Urinary bladder (tissue), 4 donors: ENCODE data around the gene ARHGAP22. TPM values are rescaled to one million over a fixed set of nuclear protein-coding genes. Genes with fewer than 3 reads are reported as not detected.
"Not testable (repeated sequence)": the region's sequence is repeated elsewhere in the genome, so short reads cannot be mapped to it uniquely, and the experiment has no call there.

Experiments
- DNase-seq: peaks from one replicate; pipeline ENCODE4 v3.0.0-alpha.2; 2015; ENCODE audit errors: extremely low spot score
- H3K27ac ChIP-seq: one replicate; pipeline ENCODE4 v1.5.1; 2013; ENCODE audit warnings: low read depth, mild to moderate bottlenecking, moderate library complexity
- H3K36me3 ChIP-seq: one replicate; pipeline ENCODE4 v1.6.1; 2013; ENCODE audit warnings: mild to moderate bottlenecking, moderate library complexity; ENCODE audit not compliant: insufficient read depth
- H3K4me1 ChIP-seq: one replicate; pipeline ENCODE4 v1.6.1; 2013; ENCODE audit warnings: mild to moderate bottlenecking, moderate library complexity; ENCODE audit not compliant: insufficient read depth
- H3K4me3 ChIP-seq: one replicate; pipeline ENCODE4 v1.5.1; 2013; ENCODE audit warnings: low read depth, low read length
- WGBS: extraction: QIAGEN DNeasy Blood & Tissue Kit; methylation state at CpG from one replicate; pipeline ENCODE4 v1.1.7; 2013; 5-methylcytosine and 5-hydroxymethylcytosine counted together
- polyA plus RNA-seq: library from polyadenylated mRNA; stranded (reverse); fragments of 200-250 nt; gene quantifications from one replicate; pipeline ENCODE4 v1.2.3, GENCODE V29; 2013
- total RNA-seq: library from RNA; depleted of rRNA; stranded (reverse); fragments of >200 nt; gene quantifications from one replicate; pipeline ENCODE4 v1.2.3, GENCODE V29; 2014
- donor health status: healthy with polysubstance abuse.
- donor health status: healthy.

ARHGAP22 gene, protein sequence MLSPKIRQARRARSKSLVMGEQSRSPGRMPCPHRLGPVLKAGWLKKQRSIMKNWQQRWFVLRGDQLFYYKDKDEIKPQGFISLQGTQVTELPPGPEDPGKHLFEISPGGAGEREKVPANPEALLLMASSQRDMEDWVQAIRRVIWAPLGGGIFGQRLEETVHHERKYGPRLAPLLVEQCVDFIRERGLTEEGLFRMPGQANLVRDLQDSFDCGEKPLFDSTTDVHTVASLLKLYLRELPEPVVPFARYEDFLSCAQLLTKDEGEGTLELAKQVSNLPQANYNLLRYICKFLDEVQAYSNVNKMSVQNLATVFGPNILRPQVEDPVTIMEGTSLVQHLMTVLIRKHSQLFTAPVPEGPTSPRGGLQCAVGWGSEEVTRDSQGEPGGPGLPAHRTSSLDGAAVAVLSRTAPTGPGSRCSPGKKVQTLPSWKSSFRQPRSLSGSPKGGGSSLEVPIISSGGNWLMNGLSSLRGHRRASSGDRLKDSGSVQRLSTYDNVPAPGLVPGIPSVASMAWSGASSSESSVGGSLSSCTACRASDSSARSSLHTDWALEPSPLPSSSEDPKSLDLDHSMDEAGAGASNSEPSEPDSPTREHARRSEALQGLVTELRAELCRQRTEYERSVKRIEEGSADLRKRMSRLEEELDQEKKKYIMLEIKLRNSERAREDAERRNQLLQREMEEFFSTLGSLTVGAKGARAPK
- total RNA-seq (6.0 TPM), polyA plus RNA-seq (2.3 TPM)

DNA sequence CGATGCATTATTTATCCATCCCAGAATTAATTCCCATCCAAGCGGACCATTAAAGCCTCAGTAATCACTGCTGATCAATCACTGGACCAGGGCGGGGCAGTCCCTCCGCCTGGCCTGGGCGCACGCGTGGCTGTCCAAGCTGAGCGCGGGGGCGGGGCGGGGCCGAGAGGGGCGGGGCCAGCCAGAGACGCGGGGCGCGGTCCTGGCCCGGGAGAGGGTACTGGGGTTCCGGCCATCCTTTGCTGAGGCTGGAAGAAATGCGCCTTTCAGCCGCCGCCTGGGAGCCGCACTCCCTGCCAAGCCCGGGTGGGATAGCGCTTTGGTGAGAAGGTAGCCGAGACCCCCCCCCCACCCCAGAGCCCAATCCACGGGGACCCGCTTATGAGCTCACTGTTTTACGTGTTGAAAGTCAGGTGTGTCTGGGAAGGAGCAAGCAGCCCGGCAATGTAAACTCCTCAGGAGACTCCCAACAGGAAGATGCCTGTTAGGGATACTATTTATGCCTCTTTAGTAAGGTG is at the start of gene ARHGAP22:
ARHGAP22 (minus strand) TSS at position 83 of the 518 bp plus-strand sequence. CDS start 277 bp downstream, outside the sequence.
- Histone ChIP-seq H3K36me3 (no peaks in the 10 kb centered on the region), H3K4me1 (peaks cover 5% of the 10 kb centered on the region), H3K4me3 (peak within 1 kb of the TSS; percentile 31), H3K27ac (no peak within 1 kb of the TSS)
- 1% methylated on average over 30 of the region's 30 CpGs for WGBS
- DNase-seq: no peak

DNA sequence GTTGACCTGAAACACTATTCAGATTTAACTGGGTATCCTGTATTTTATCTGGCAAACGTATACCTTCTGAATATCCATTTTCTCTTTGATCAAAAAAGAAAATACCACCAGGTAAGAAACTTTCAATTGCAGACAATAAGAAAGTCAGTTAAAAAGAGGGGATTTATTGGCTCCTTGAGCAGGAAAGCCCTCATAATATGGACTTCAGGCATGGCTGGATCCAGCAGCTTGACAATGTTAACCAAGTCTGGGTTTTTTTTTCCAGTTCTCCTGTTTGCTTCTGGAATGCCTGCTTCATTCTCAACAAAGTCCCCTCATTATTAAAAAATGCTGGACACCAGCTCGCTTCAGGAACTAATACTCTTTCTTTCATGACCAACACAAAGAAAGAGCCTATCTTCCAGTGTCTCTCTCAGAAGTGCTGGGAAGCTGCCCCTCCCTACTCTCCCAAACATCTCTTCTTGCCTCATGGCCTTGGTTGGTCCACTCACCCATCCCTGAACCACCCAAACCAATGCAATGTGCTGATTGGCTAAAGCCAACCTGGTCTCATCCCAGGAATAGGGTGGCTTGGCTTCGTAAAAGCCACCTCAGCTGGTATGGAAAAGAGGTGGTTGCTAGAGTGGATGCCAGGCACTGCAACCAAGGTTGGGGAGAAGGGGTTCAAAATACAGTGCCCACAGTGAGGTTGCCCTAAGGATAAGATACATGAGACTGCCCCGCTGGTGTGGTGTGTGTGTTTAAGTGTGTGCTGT is 49.2 kb upstream of the ARHGAP22 start:
- DNase-seq: no peak
- H3K27ac ChIP-seq: no peak overlapping the region
- no peaks in the 10 kb centered on the region for H3K4me1 ChIP-seq
- H3K4me3 ChIP-seq: no peak overlapping the region
- WGBS: 91% methylated on average over 4 of the region's 4 CpGs
- H3K36me3 ChIP-seq: no peaks in the 10 kb centered on the region

DNA sequence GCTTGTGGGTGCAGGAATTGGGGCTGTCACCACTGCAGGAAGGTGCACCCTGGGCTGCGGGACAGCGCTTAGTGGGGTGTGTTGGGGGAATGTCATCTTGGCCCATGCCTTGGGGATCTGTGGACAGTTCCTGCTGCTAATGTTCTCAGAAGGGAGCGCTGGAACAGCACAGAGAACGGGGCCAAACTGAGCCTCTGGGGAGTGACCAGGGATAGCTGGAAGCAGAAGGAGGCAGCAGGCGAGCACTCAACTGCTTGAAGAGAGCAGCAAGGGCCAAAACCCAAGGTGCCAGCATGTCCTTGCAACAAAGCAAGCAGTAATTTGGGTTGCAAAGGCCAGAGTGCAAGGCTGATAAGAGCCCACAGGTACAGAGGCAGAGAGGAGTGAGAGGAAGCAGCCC is 48.5 kb upstream of the ARHGAP22 start:
- H3K36me3 ChIP-seq: no peaks in the 10 kb centered on the region
- no peaks in the 10 kb centered on the region for H3K4me1 ChIP-seq
- no peak overlapping the region for H3K4me3 ChIP-seq
- WGBS: 84% methylated on average over 5 of the region's 5 CpGs
- DNase-seq: no peak
- H3K27ac ChIP-seq: no peak overlapping the region

DNA sequence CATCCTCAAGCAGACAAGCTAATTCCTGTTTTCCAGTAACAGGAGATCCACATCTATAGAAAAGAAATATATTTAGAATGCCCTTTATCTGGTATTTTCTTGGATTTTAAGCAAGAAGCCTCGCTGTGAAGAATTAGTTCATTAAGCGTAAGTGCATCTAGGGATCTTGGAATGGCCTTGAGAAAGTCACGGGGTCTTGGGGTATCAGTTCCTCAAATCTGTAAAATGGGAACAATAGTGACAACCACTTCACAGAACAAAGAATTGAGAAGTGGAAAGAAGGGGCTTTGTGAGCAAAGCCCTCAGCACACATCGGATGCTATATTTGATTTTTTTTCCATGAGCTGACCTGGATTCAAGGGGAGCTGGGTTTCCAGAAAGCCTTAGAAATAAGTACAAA is 47.5 kb upstream of the ARHGAP22 start:
- H3K4me3 ChIP-seq: no peak overlapping the region
- no peak for DNase-seq
- WGBS: 82% methylated on average over 4 of the region's 4 CpGs
- H3K36me3 ChIP-seq: no peaks in the 10 kb centered on the region
- no peaks in the 10 kb centered on the region for H3K4me1 ChIP-seq
- no peak overlapping the region for H3K27ac ChIP-seq

DNA sequence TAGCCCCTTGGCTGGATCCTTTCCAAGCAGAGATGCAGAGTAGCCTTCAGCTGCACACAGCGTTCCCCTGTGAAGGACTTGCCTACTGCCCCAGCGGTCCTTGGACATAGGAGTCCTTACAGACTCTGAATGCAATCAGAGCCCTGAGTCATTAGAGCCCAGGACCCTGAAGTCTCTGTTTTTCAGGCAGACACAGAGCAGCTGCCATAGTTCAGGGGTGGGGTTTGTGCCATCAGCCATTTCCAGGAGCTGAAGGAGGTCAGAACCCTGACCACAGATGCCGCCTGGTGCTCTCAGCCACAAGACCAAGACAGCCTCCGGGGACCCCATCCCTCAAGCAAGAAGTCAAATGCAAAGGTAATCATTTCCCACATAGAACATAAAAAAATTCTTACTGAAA is 47.0 kb upstream of the ARHGAP22 start:
- 78% methylated on average over 4 of the region's 4 CpGs for WGBS
- no peak overlapping the region for H3K27ac ChIP-seq
- no peak for DNase-seq
- H3K4me1 ChIP-seq: no peaks in the 10 kb centered on the region
- no peaks in the 10 kb centered on the region for H3K36me3 ChIP-seq
- H3K4me3 ChIP-seq: no peak overlapping the region

DNA sequence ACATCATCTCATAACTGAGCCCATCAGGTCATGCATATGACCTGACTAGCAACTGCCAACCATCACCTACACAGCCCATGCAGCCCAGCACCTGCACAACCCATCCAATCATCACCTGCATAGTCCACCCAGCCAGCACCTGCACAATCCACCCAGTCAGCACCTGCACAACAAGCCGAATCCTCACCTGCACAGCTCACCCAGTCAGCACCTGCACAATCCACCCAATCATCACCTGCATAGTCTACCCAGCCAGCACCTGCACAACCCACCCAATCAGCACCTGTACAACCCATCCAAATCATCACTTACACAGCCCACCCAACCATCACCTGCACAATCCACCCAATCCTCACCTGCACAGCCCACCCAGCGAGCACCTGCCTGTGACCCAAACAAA is 46.4 kb upstream of the ARHGAP22 start:
- Histone ChIP-seq H3K4me1 (no peaks in the 10 kb centered on the region), H3K27ac (no peak overlapping the region), H3K36me3 (no peaks in the 10 kb centered on the region), H3K4me3 (no peak overlapping the region)
- no peak for DNase-seq
- WGBS: 90% methylated on average over 2 of the region's 2 CpGs

DNA sequence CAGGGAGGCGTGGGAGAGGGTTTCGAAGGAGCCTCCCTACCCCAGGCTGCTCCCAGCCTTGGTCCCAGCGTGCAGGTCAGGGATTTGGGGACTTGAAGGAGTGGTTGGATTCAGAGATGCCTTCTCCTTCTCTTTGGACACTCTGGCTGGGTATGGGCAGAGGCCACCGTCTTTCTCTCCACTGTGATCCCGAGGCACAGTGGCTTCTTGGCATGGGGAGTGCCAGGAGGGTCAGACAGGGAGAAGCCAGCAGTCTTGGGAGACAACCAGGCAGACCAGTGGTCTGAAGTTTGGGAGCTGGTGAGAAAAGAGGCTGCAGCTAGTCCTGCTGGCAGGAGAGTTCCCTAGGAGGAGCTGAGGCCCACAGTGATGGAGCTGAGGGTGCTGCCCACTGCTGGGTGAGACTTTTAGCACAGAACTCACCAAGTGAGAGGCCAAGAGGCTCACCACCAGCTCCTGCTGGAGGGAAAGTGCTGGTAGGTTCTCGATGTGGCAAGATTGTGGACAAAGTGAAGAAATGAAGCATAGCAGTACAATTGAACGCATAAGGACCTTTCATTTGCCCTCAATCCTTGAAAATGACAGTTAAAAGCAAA is 44.6 kb upstream of the ARHGAP22 start:
- no peak overlapping the region for H3K27ac ChIP-seq
- H3K36me3 ChIP-seq: no peaks in the 10 kb centered on the region
- DNase-seq: no peak
- no peak overlapping the region for H3K4me3 ChIP-seq
- H3K4me1 ChIP-seq: no peaks in the 10 kb centered on the region
- WGBS: 86% methylated on average over 7 of the region's 7 CpGs

DNA sequence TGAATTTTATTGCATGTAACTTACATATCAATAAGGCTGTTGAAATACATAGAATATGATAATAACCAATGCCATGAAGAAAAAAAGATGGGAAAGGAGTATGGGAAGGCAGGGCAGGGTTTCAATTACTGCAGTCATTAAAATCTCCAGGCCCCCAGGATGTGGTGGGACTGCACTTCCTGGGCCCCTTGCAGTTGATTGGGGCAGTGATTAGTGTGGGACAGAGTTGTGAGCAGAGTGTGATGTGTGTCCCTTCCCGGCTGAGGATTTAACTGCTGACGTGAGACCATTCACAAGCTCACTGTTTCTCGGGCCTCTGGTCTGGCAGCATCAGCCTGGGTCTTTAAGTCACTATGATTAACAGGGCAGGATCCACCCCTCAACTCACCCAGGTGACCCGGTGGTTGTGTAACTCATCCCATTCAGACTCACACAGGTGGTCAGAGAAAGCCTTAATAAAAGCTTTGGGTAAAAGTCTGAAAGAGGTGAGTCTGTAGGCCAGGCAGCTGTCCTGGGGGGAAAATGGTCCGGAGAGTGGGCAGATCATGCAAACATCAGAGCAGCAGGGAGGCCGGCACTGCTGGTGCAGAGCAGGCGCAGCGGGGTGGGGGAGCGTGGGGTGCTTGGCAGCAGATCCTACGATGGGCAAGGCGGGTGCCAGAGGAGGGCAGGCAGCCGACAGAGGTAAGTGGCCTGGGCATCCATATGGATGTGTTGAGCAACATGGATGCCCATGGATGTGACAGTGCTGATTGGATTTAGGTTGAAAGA is 43.5 kb upstream of the ARHGAP22 start:
- no peak for DNase-seq
- Histone ChIP-seq H3K36me3 (no peaks in the 10 kb centered on the region), H3K27ac (no peak overlapping the region), H3K4me1 (no peaks in the 10 kb centered on the region), H3K4me3 (no peak overlapping the region)
- WGBS: 75% methylated on average over 12 of the region's 12 CpGs

DNA sequence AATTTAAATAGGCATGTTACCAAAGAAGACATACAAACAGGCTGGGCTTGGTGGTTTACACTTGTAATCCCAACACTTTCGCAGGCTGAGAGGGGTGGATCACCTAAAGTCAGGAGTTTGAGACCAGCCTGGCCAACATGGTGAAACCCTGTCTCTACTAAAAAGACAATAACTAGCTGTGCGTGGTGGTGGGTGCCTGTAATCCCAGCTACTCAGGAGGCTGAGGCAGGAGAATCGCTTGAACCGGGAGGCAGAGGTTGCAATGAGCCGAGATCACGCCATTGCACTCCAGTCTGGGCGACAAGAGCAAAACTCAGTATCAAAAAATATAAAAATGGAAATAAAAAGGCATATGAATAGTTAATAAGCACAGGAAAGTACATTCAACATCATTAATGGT is 42.2 kb upstream of the ARHGAP22 start:
- H3K36me3 ChIP-seq, H3K4me1 ChIP-seq, H3K4me3 ChIP-seq, DNase-seq, H3K27ac ChIP-seq: not testable (repeated sequence)
- WGBS: 95% methylated on average over 7 of the region's 7 CpGs

DNA sequence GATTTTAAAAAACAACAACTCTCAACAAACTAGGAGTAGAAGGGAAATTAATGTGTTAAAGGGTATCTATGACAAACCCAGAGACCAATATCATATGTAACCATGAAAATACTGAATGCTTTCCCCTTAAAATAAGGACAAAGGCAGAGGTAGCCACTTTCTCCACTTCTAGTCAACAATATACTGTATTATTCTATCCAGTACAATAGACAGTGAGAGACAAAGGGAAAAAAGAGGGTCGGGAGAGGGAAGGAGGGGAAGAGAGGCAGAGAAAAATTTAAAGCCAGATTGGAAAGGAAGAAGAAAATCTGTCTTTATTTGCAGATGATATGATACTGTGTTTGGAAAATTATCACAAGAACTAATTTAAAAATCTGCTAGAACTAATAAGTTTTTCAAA is 40.7 kb upstream of the ARHGAP22 start:
- no peak for DNase-seq
- Histone ChIP-seq H3K4me1 (no peaks in the 10 kb centered on the region), H3K4me3 (no peak overlapping the region), H3K36me3 (no peaks in the 10 kb centered on the region), H3K27ac (no peak overlapping the region)
- 57% methylated on average over 1 of the region's 1 CpG for WGBS

DNA sequence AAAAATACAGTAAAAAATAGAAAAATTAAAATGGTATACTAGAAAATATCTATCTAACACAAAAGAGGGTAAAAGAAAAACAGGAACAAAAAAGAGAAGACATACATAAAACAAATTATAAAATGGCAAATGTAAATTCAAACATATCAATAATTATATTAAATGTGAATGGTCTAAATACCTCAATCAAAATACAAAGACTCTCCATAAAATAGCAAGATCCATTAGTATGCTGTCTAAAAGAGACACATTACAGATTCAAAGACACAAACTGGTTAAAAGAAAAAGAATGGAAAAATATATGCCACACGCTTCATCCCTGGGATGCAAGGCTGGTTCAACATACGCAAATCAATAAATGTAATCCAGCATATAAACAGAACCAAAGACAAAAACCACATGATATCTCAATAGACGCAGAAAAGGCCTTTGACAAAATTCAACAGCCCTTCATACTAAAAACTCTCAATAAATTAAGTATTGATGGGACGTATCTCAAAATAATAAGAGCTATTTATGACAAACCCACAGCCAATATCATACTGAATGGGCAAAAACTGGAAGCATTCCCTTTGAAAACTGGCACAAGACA is 36.3 kb upstream of the ARHGAP22 start:
- H3K4me1 ChIP-seq, H3K36me3 ChIP-seq, H3K4me3 ChIP-seq, H3K27ac ChIP-seq, DNase-seq: not testable (repeated sequence)
- WGBS: 94% methylated on average over 4 of the region's 4 CpGs

DNA sequence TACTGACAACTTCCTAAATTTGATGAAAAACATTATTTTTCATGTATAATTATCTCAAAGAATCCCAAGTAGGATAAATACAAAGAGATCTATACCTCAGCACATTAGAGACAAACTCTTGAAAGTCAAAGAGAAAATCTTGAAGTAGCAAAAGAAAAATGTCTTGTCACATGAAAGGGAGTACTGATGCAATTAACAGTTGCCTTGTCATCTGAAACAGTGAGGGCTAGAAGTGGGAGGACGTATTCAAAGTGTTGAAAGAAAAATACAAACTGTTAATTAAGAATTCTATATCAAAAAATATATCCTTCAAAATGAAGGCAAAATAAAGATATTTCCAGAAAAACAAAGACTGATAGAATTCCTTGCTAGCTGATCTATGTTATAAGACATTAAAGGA is 35.5 kb upstream of the ARHGAP22 start:
- H3K4me3 ChIP-seq: no peak overlapping the region
- DNase-seq: no peak
- no peak overlapping the region for H3K27ac ChIP-seq
- 73% methylated on average over 1 of the region's 1 CpG for WGBS
- no peaks in the 10 kb centered on the region for H3K36me3 ChIP-seq
- H3K4me1 ChIP-seq: no peaks in the 10 kb centered on the region
